HEK293T (cell line): ENCODE measurements around the gene CPM.

Experiments
- FOXK2 ChIP-seq: fragments of 450-650 bp; IDR thresholded peaks from 2 replicates; pipeline ENCODE4 v1.6.1; 2016; ENCODE audit warnings: mild to moderate bottlenecking
- SP1 ChIP-seq: fragments of 450-650 bp; IDR thresholded peaks from 2 replicates; pipeline ENCODE4 v1.6.1; 2017
- SUZ12 ChIP-seq: fragments of 450-650 bp; IDR thresholded peaks from 2 replicates; pipeline ENCODE4 v1.6.1; 2016; ENCODE audit warnings: mild to moderate bottlenecking
- TARDBP ChIP-seq: fragments of 450-650 bp; IDR thresholded peaks from 2 replicates; pipeline ENCODE4 v1.6.1; 2016
- ZNF384 ChIP-seq: fragments of 450-650 bp; IDR thresholded peaks from 2 replicates; pipeline ENCODE4 v1.6.1; 2016

- TF ChIP-seq SP1 = no peak
- TF ChIP-seq ZNF384 = no peak
- no peak for TF ChIP-seq TARDBP
- TF ChIP-seq SUZ12 = no peak
- no peak for TF ChIP-seq FOXK2
Measured at GRCh38 chr12:68962877-68963855, 30.2 kb upstream of the CPM start.
